Measurements from ENCODE around the gene EVI5L.
A peak's percentile ranks its signal among the peaks of the same experiment; 100 is the strongest.
"Not testable (repeated sequence)": the region's sequence is repeated elsewhere in the genome, so short reads cannot be mapped to it uniquely, and the experiment has no call there.

EVI5L gene

GRCh38 chr19:7799640-7800355 is 30.2 kb upstream of the EVI5L start:
- H3K4me1 ChIP-seq (ENCODE audit: insufficient read depth, low read length): 0 out of 2 replicates have a peak, but pooled peaks cover 5% of the 10 kb centered on the region
- no peaks in the 10 kb centered on the region for H3K36me3 ChIP-seq (ENCODE audit: insufficient read depth, low read length)
- H3K9ac ChIP-seq (ENCODE audit: low read depth, low read length): peak overlapping the region; percentile 50
- peaks cover 4% of the 10 kb centered on the region; the same call in 1 of the 2 replicates for H3K9me3 ChIP-seq (ENCODE audit: control insufficient read depth, insufficient read depth, low read length)

- Histone ChIP-seq H3K9ac (ENCODE audit: low read depth, low read length) (no peak overlapping the region), H3K36me3 (ENCODE audit: insufficient read depth, low read length) (no peaks in the 10 kb centered on the region), H3K9me3 (ENCODE audit: control insufficient read depth, insufficient read depth, low read length) (peaks cover 4% of the 10 kb centered on the region; the same call in 1 of the 2 replicates), H3K4me1 (ENCODE audit: insufficient read depth, low read length) (0 out of 2 replicates have a peak, but pooled peaks cover 5% of the 10 kb centered on the region)
Observed at GRCh38 chr19:7801020-7801570, 28.9 kb upstream of the EVI5L start.

- Histone ChIP-seq H3K36me3 (ENCODE audit: insufficient read depth, low read length) (no peaks in the 10 kb centered on the region), H3K9ac (ENCODE audit: low read depth, low read length) (no peak overlapping the region), H3K9me3 (ENCODE audit: control insufficient read depth, insufficient read depth, low read length) (no peaks in the 10 kb centered on the region), H3K4me1 (ENCODE audit: insufficient read depth, low read length) (no peaks in the 10 kb centered on the region)
Observed at GRCh38 chr19:7806234-7806633, 23.8 kb upstream of the EVI5L start.

- Histone ChIP-seq H3K36me3 (ENCODE audit: insufficient read depth, low read length) (no peaks in the 10 kb centered on the region), H3K9me3 (ENCODE audit: control insufficient read depth, insufficient read depth, low read length) (no peaks in the 10 kb centered on the region), H3K4me1 (ENCODE audit: insufficient read depth, low read length) (no peaks in the 10 kb centered on the region), H3K9ac (ENCODE audit: low read depth, low read length) (no peak overlapping the region)
Observed at GRCh38 chr19:7806876-7807275, 23.1 kb upstream of the EVI5L start.

GRCh38 chr19:7808108-7808507 is 21.9 kb upstream of the EVI5L start:
- Histone ChIP-seq H3K36me3 (ENCODE audit: insufficient read depth, low read length) (no peaks in the 10 kb centered on the region), H3K9me3 (ENCODE audit: control insufficient read depth, insufficient read depth, low read length) (no peaks in the 10 kb centered on the region), H3K9ac (ENCODE audit: low read depth, low read length) (no peak overlapping the region), H3K4me1 (ENCODE audit: insufficient read depth, low read length) (no peaks in the 10 kb centered on the region)

GRCh38 chr19:7811989-7812388 is 18.0 kb upstream of the EVI5L start:
- no peaks in the 10 kb centered on the region for H3K4me1 ChIP-seq (ENCODE audit: insufficient read depth, low read length)
- no peaks in the 10 kb centered on the region for H3K9me3 ChIP-seq (ENCODE audit: control insufficient read depth, insufficient read depth, low read length)
- H3K36me3 ChIP-seq (ENCODE audit: insufficient read depth, low read length): no peaks in the 10 kb centered on the region
- no peak overlapping the region for H3K9ac ChIP-seq (ENCODE audit: low read depth, low read length)

- Histone ChIP-seq H3K4me1 (ENCODE audit: insufficient read depth, low read length) (no peaks in the 10 kb centered on the region), H3K36me3 (ENCODE audit: insufficient read depth, low read length) (no peaks in the 10 kb centered on the region), H3K9ac (ENCODE audit: low read depth, low read length) (no peak overlapping the region), H3K9me3 (ENCODE audit: control insufficient read depth, insufficient read depth, low read length) (0 out of 2 replicates have a peak, but pooled peaks cover 4% of the 10 kb centered on the region)
Observed at GRCh38 chr19:7815325-7815724, 14.7 kb upstream of the EVI5L start.

GRCh38 chr19:7816040-7816439 is 14.0 kb upstream of the EVI5L start:
- H3K9ac ChIP-seq (ENCODE audit: low read depth, low read length); H3K9me3 ChIP-seq (ENCODE audit: control insufficient read depth, insufficient read depth, low read length); H3K36me3 ChIP-seq (ENCODE audit: insufficient read depth, low read length); H3K4me1 ChIP-seq (ENCODE audit: insufficient read depth, low read length): not testable (repeated sequence)

GRCh38 chr19:7817801-7818200 is 12.2 kb upstream of the EVI5L start:
- no peak overlapping the region for H3K9ac ChIP-seq (ENCODE audit: low read depth, low read length)
- no peaks in the 10 kb centered on the region for H3K36me3 ChIP-seq (ENCODE audit: insufficient read depth, low read length)
- H3K4me1 ChIP-seq (ENCODE audit: insufficient read depth, low read length): no peaks in the 10 kb centered on the region
- 0 out of 2 replicates have a peak, but pooled peaks cover 4% of the 10 kb centered on the region for H3K9me3 ChIP-seq (ENCODE audit: control insufficient read depth, insufficient read depth, low read length)

- no peak overlapping the region for H3K9ac ChIP-seq (ENCODE audit: low read depth, low read length)
- H3K4me1 ChIP-seq (ENCODE audit: insufficient read depth, low read length): no peaks in the 10 kb centered on the region
- H3K36me3 ChIP-seq (ENCODE audit: insufficient read depth, low read length): no peaks in the 10 kb centered on the region
- H3K9me3 ChIP-seq (ENCODE audit: control insufficient read depth, insufficient read depth, low read length): 0 out of 2 replicates have a peak, but pooled peaks cover 4% of the 10 kb centered on the region
Observed at GRCh38 chr19:7818806-7819205, 11.2 kb upstream of the EVI5L start.

- H3K9me3 ChIP-seq (ENCODE audit: control insufficient read depth, insufficient read depth, low read length): 0 out of 2 replicates have a peak, but pooled peaks cover 4% of the 10 kb centered on the region
- H3K36me3 ChIP-seq (ENCODE audit: insufficient read depth, low read length): no peaks in the 10 kb centered on the region
- no peak overlapping the region for H3K9ac ChIP-seq (ENCODE audit: low read depth, low read length)
- H3K4me1 ChIP-seq (ENCODE audit: insufficient read depth, low read length): no peaks in the 10 kb centered on the region
Observed at GRCh38 chr19:7819337-7819736, 10.7 kb upstream of the EVI5L start.

GRCh38 chr19:7820588-7820987 is 9.4 kb upstream of the EVI5L start:
- Histone ChIP-seq H3K9ac (ENCODE audit: low read depth, low read length) (no peak overlapping the region), H3K36me3 (ENCODE audit: insufficient read depth, low read length) (no peaks in the 10 kb centered on the region), H3K9me3 (ENCODE audit: control insufficient read depth, insufficient read depth, low read length) (0 out of 2 replicates have a peak, but pooled peaks cover 4% of the 10 kb centered on the region), H3K4me1 (ENCODE audit: insufficient read depth, low read length) (no peaks in the 10 kb centered on the region)

GRCh38 chr19:7822910-7823515 is 7.0 kb upstream of the EVI5L start:
- Histone ChIP-seq H3K4me1 (ENCODE audit: insufficient read depth, low read length) (no peaks in the 10 kb centered on the region), H3K9me3 (ENCODE audit: control insufficient read depth, insufficient read depth, low read length) (no peaks in the 10 kb centered on the region), H3K9ac (ENCODE audit: low read depth, low read length) (no peak overlapping the region), H3K36me3 (ENCODE audit: insufficient read depth, low read length) (no peaks in the 10 kb centered on the region)

- no peak overlapping the region for H3K9ac ChIP-seq (ENCODE audit: low read depth, low read length)
- no peaks in the 10 kb centered on the region for H3K36me3 ChIP-seq (ENCODE audit: insufficient read depth, low read length)
- no peaks in the 10 kb centered on the region for H3K9me3 ChIP-seq (ENCODE audit: control insufficient read depth, insufficient read depth, low read length)
- no peaks in the 10 kb centered on the region for H3K4me1 ChIP-seq (ENCODE audit: insufficient read depth, low read length)
Observed at GRCh38 chr19:7823686-7824301, 6.2 kb upstream of the EVI5L start.
